ENCODE measurements around the gene LIME1. TPM values are rescaled to one million over a fixed set of nuclear protein-coding genes. Genes with fewer than 3 reads are reported as not detected.

The LIME1 gene
- total RNA-seq, 2 donors from 2014 or later, result 7.6 to 10.1 TPM

DNA sequence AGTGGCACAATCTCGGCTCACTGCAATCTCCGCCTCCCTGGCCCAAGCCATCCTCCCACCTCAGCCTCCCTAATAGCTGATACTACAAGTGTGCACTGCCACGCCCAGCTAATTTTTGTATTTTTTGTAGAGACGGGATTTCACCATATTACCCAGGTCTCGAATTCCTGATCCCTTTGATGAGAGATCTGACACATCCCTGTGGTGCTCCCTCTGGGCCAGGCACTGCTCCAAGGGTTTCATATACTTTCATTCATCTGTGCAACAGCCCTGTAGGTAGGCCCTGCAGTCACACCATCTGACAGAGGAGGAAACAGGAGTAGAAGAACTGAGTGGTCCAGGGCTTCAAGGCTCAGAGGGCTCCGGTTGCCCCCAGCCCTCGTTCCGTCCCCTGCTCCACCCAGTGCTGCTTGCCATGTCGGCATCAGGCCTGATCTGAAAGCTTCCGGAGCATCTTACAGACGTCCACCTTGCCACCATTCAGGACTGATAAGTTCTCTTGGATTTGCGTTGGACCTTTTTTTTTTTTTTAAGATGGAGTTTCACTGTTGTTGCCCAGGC is 25.3 kb upstream of the LIME1 start:
- H3K4me1 Mint-ChIP-seq, result peaks cover 9% of the 10 kb centered on the region
- peaks cover 77% of the 10 kb centered on the region for H3K36me3 Mint-ChIP-seq (ENCODE audit: low read depth)
- Histone ChIP-seq H3K4me1 (ENCODE audit: control insufficient read depth, insufficient read depth, low read length) (peaks cover 12% of the 10 kb centered on the region), H3K9ac (ENCODE audit: extremely low read depth, low read length, poor library complexity, severe bottlenecking) (no peak overlapping the region), H3K36me3 (ENCODE audit: control insufficient read depth, insufficient read depth, low read length) (peaks cover 62% of the 10 kb centered on the region), H3K27me3 (ENCODE audit: control insufficient read depth, insufficient read depth, low read length, poor library complexity, severe bottlenecking) (no peaks in the 10 kb centered on the region), H3K9me3 (ENCODE audit: control insufficient read depth, low read length) (peaks cover 28% of the 10 kb centered on the region), H3K27ac (ENCODE audit: low read depth, low read length) (no peak overlapping the region), H3K4me3 (ENCODE audit: low read length) (no peak overlapping the region)
- 88 to 91% methylated on average over 12 of the region's 12 CpGs for WGBS, 2 experiments (ENCODE audit: insufficient coverage in 1 of 2, insufficient read length in 1 of 2)
- H3K27me3 Mint-ChIP-seq (ENCODE audit: insufficient read depth), result no peaks in the 10 kb centered on the region
- H3K9me3 Mint-ChIP-seq, result peaks cover 13% of the 10 kb centered on the region
- H3K27ac Mint-ChIP-seq, result no peak overlapping the region
- H3K4me3 Mint-ChIP-seq, result no peak overlapping the region
- DNase-seq, result no peak
- TF ChIP-seq, protein P1, sequence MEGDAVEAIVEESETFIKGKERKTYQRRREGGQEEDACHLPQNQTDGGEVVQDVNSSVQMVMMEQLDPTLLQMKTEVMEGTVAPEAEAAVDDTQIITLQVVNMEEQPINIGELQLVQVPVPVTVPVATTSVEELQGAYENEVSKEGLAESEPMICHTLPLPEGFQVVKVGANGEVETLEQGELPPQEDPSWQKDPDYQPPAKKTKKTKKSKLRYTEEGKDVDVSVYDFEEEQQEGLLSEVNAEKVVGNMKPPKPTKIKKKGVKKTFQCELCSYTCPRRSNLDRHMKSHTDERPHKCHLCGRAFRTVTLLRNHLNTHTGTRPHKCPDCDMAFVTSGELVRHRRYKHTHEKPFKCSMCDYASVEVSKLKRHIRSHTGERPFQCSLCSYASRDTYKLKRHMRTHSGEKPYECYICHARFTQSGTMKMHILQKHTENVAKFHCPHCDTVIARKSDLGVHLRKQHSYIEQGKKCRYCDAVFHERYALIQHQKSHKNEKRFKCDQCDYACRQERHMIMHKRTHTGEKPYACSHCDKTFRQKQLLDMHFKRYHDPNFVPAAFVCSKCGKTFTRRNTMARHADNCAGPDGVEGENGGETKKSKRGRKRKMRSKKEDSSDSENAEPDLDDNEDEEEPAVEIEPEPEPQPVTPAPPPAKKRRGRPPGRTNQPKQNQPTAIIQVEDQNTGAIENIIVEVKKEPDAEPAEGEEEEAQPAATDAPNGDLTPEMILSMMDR (conservative IDR thresholded peaks at IDR 0.05), result no peak

GRCh38 chr20:63712191-63712590 is 24.3 kb upstream of the LIME1 start:
- Mint-ChIP-seq H3K36me3 (ENCODE audit: low read depth) (peaks cover 77% of the 10 kb centered on the region), H3K4me3 (no peak overlapping the region), H3K4me1 (peaks cover 4% of the 10 kb centered on the region)

DNA sequence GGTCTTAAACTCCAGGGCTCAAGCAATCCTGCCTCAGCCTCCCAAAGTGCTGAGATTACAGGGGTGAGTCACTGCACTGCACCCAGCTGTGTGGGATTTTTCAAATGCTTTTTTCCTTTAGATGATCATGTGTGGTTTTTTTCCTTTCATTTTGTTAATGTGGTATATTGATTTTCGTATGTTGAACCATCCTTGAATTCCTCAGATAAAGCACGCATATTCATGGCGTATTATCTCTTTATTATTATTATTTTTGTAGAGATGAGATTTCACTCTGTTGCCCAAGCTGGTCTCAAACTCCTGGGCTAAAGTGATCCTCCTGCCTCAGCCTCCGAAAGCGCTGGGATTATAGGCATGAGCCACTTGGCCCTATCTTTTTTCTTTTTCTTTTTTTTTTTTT is 21.6 kb upstream of the LIME1 start:
- Histone ChIP-seq H3K27ac (ENCODE audit: low read depth, low read length) (no peak overlapping the region), H3K9me3 (ENCODE audit: control insufficient read depth, low read length) (peaks cover 28% of the 10 kb centered on the region), H3K4me3 (ENCODE audit: low read length) (no peak overlapping the region), H3K36me3 (ENCODE audit: control insufficient read depth, insufficient read depth, low read length) (peaks cover 77% of the 10 kb centered on the region), H3K4me1 (ENCODE audit: control insufficient read depth, insufficient read depth, low read length) (no peaks in the 10 kb centered on the region), H3K27me3 (ENCODE audit: control insufficient read depth, insufficient read depth, low read length, poor library complexity, severe bottlenecking) (no peaks in the 10 kb centered on the region), H3K9ac (ENCODE audit: extremely low read depth, low read length, poor library complexity, severe bottlenecking) (no peak overlapping the region)
- TF ChIP-seq, protein P1 (conservative IDR thresholded peaks at IDR 0.05), result no peak
- WGBS, 2 experiments (ENCODE audit: insufficient coverage in 1 of 2, insufficient read length in 1 of 2), result 97 to 100% methylated on average over 2 to 4 of the region's 5 CpGs
- H3K36me3 Mint-ChIP-seq (ENCODE audit: low read depth), result peaks cover 81% of the 10 kb centered on the region
- no peak overlapping the region for H3K27ac Mint-ChIP-seq
- DNase-seq, result no peak
- H3K4me3 Mint-ChIP-seq, result no peak overlapping the region
- no peaks in the 10 kb centered on the region for H3K4me1 Mint-ChIP-seq
- H3K27me3 Mint-ChIP-seq (ENCODE audit: insufficient read depth), result no peaks in the 10 kb centered on the region
- peaks cover 17% of the 10 kb centered on the region for H3K9me3 Mint-ChIP-seq

More at GRCh38 chr20:63712191-63712590, 24.3 kb upstream of the LIME1 start:
- Histone ChIP-seq H3K27me3 (ENCODE audit: control insufficient read depth, insufficient read depth, low read length, poor library complexity, severe bottlenecking) (no peaks in the 10 kb centered on the region), H3K9ac (ENCODE audit: extremely low read depth, low read length, poor library complexity, severe bottlenecking) (no peak overlapping the region), H3K27ac (ENCODE audit: low read depth, low read length) (no peak overlapping the region), H3K36me3 (ENCODE audit: control insufficient read depth, insufficient read depth, low read length) (peaks cover 61% of the 10 kb centered on the region), H3K9me3 (ENCODE audit: control insufficient read depth, low read length) (peaks cover 28% of the 10 kb centered on the region), H3K4me3 (ENCODE audit: low read length) (no peak overlapping the region), H3K4me1 (ENCODE audit: control insufficient read depth, insufficient read depth, low read length) (peaks cover 6% of the 10 kb centered on the region)
- Mint-ChIP-seq H3K27ac (no peak overlapping the region), H3K27me3 (ENCODE audit: insufficient read depth) (no peaks in the 10 kb centered on the region), H3K9me3 (peaks cover 13% of the 10 kb centered on the region)
- no peak for DNase-seq
- 95 to 100% methylated on average over 1 of the region's 1 CpG for WGBS, 2 experiments (ENCODE audit: insufficient coverage in 1 of 2, insufficient read length in 1 of 2)
- TF ChIP-seq, protein P1 (conservative IDR thresholded peaks at IDR 0.05), result no peak
